Measurements from ENCODE around the gene ARG1. TPM values are rescaled to one million over a fixed set of nuclear protein-coding genes. Genes with fewer than 3 reads are reported as not detected.

Gene ARG1
- total RNA-seq, 1 donor from 2014 or later, result 0.41 TPM

Other genes with a start within 250 kb of the ARG1 start
- 53.8 TPM for gene MED23, start 55.0 kb downstream of the ARG1 start, total RNA-seq
- gene ENPP3, start 64.1 kb downstream of the ARG1 start, total RNA-seq, result 0.41 TPM
- not detected for gene OR2A4, start 128.2 kb downstream of the ARG1 start, total RNA-seq
- not detected for gene CTAGE9, start 137.8 kb downstream of the ARG1 start, total RNA-seq
- 0.41 TPM for gene ENPP1, start 234.8 kb downstream of the ARG1 start, total RNA-seq

Measured in frontal cortex (tissue), 1 donor.